Measurements from ENCODE around the gene B3GALT2.

GRCh38 chr1:193185211-193185610, 1.2 kb downstream of the B3GALT2 start:
- TF ChIP-seq EGR1 (IDR thresholded peaks at IDR 0.05) (no peak), RAD21 (IDR thresholded peaks at IDR 0.05; ENCODE audit: low read depth) (no peak), EP300 (IDR thresholded peaks at IDR 0.05; ENCODE audit: borderline replicate concordance) (no peak), FOXM1 (IDR thresholded peaks at IDR 0.05; ENCODE audit: borderline replicate concordance, low read depth) (no peak), NFIC (IDR thresholded peaks at IDR 0.05) (no peak), MAX (IDR thresholded peaks at IDR 0.05) (no peak), TCF12 (IDR thresholded peaks at IDR 0.05; ENCODE audit: low read depth) (no peak)

Data from Ishikawa (cell line).